ENCODE data around the gene RUNX1. TPM values are rescaled to one million over a fixed set of nuclear protein-coding genes. Genes with fewer than 3 reads are reported as not detected.

Gene RUNX1
- total RNA-seq, 2 donors from 2014 or later: 21.3 to 23.0 TPM

GRCh38 chr21:35016517-35017188, 32.4 kb downstream of the RUNX1 start:
- H3K36me3 ChIP-seq: no peaks in the 10 kb centered on the region
- peaks cover 13% of the 10 kb centered on the region for H3K4me1 ChIP-seq
- intact Hi-C loops (cut with DNase I): no loop called here
- H3K27me3 ChIP-seq: no peaks in the 10 kb centered on the region
- H3K27ac ChIP-seq: no peak overlapping the region
- H3K4me3 ChIP-seq: no peak overlapping the region
- TF ChIP-seq, protein P1, sequence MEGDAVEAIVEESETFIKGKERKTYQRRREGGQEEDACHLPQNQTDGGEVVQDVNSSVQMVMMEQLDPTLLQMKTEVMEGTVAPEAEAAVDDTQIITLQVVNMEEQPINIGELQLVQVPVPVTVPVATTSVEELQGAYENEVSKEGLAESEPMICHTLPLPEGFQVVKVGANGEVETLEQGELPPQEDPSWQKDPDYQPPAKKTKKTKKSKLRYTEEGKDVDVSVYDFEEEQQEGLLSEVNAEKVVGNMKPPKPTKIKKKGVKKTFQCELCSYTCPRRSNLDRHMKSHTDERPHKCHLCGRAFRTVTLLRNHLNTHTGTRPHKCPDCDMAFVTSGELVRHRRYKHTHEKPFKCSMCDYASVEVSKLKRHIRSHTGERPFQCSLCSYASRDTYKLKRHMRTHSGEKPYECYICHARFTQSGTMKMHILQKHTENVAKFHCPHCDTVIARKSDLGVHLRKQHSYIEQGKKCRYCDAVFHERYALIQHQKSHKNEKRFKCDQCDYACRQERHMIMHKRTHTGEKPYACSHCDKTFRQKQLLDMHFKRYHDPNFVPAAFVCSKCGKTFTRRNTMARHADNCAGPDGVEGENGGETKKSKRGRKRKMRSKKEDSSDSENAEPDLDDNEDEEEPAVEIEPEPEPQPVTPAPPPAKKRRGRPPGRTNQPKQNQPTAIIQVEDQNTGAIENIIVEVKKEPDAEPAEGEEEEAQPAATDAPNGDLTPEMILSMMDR (IDR thresholded peaks at IDR 0.05): no peak
- no peaks in the 10 kb centered on the region for H3K9me3 ChIP-seq
- no peak for DNase-seq
- no peak overlapping the region for H3K9ac ChIP-seq (ENCODE audit: low read depth in 2 of 2, low read length in 2 of 2)

GRCh38 chr21:35016071-35016470, 33.0 kb downstream of the RUNX1 start:
- intact Hi-C loops (cut with DNase I): no loop called here

GRCh38 chr21:35015435-35016024, 33.6 kb downstream of the RUNX1 start:
- DNase-seq: no peak
- peaks cover 6% of the 10 kb centered on the region for H3K4me1 ChIP-seq
- no peak overlapping the region for H3K4me3 ChIP-seq
- no peaks in the 10 kb centered on the region for H3K27me3 ChIP-seq
- TF ChIP-seq, protein P1 (IDR thresholded peaks at IDR 0.05): no peak
- intact Hi-C loops (cut with DNase I): no loop called here
- no peak overlapping the region for H3K27ac ChIP-seq
- no peaks in the 10 kb centered on the region for H3K9me3 ChIP-seq
- no peaks in the 10 kb centered on the region for H3K36me3 ChIP-seq
- no peak overlapping the region for H3K9ac ChIP-seq (ENCODE audit: low read depth in 2 of 2, low read length in 2 of 2)

More at GRCh38 chr21:35016071-35016470, 33.0 kb downstream of the RUNX1 start:
- H3K9ac ChIP-seq (ENCODE audit: low read depth in 2 of 2, low read length in 2 of 2): no peak overlapping the region
- TF ChIP-seq, protein P1 (IDR thresholded peaks at IDR 0.05): no peak
- no peaks in the 10 kb centered on the region for H3K9me3 ChIP-seq
- H3K4me3 ChIP-seq: no peak overlapping the region
- H3K4me1 ChIP-seq: peaks cover 7% of the 10 kb centered on the region
- no peaks in the 10 kb centered on the region for H3K36me3 ChIP-seq
- H3K27me3 ChIP-seq: no peaks in the 10 kb centered on the region
- DNase-seq: no peak
- no peak overlapping the region for H3K27ac ChIP-seq

DNA sequence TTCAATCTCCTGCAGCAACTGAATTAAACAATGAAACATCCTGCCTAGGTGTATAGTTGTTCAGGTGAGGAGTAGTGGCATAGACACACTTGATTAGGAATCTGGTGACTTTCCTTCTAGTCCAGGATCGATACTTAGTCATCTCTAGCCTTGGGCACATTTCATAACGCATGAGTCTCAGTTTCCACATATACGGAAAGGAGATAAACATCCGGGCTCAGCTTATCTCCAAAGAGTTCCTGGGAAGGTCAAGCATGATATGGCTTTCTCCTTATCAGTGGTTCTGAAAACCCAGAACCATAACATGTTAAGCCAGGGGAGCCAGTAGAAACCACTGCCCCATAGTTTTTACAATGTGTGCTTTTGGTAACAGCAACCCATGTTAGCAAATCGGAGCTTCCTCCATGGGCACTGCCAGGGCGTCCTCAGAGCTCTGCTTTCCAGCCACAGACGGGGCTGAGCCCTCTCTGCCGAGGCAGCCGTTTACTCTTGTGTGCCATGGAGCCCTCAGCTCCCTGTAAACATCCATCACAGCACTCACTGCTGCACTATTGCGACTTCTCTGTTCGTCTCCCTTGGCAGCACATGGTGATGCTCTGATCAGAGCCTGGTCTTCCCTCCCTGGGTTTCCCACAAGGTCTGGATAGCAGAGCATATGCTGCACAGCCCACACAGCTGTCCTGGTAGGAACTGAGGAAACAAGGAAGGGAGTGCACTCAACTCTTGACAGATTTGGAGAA, 34.6 kb downstream of the RUNX1 start:
- Histone ChIP-seq H3K9ac (ENCODE audit: low read depth in 2 of 2, low read length in 2 of 2) (no peak overlapping the region), H3K4me3 (no peak overlapping the region), H3K36me3 (no peaks in the 10 kb centered on the region), H3K27ac (no peak overlapping the region), H3K27me3 (no peaks in the 10 kb centered on the region), H3K4me1 (no peaks in the 10 kb centered on the region), H3K9me3 (no peaks in the 10 kb centered on the region)
- TF ChIP-seq, protein P1 (IDR thresholded peaks at IDR 0.05): no peak
- no peak for DNase-seq
- intact Hi-C loops (cut with DNase I): no loop called here

GRCh38 chr21:35011681-35012080, 37.4 kb downstream of the RUNX1 start:
- TF ChIP-seq, protein P1 (IDR thresholded peaks at IDR 0.05): no peak
- Histone ChIP-seq H3K27me3 (no peaks in the 10 kb centered on the region), H3K4me1 (no peaks in the 10 kb centered on the region), H3K4me3 (no peak overlapping the region), H3K27ac (no peak overlapping the region), H3K36me3 (no peaks in the 10 kb centered on the region), H3K9ac (ENCODE audit: low read depth in 2 of 2, low read length in 2 of 2) (no peak overlapping the region), H3K9me3 (no peaks in the 10 kb centered on the region)
- DNase-seq: no peak
- intact Hi-C loops (cut with DNase I): no loop called here
